WTC11 (cell line): ENCODE measurements around the gene PEX10.

Experiments
- CREB1 ChIP-seq: sonication (generic); formaldehyde crosslinking; IDR thresholded peaks from 2 replicates; pipeline ENCODE4 v1.8.0; 2023; ENCODE audit warnings: mild to moderate bottlenecking, missing genetic modification reagents
- CTCF ChIP-seq: fragments of 200-600 bp; IDR thresholded peaks from 2 replicates; pipeline ENCODE4 v1.8.0; 2022; ENCODE audit warnings: antibody characterized with exemption
- E2F1 ChIP-seq: sonication (generic); formaldehyde crosslinking; IDR thresholded peaks from 2 replicates; pipeline ENCODE4 v1.8.0; 2022; ENCODE audit warnings: mild to moderate bottlenecking, missing genetic modification reagents
- RELA ChIP-seq: sonication (generic); formaldehyde crosslinking; IDR thresholded peaks from 2 replicates; pipeline ENCODE4 v1.8.1; 2022; ENCODE audit warnings: missing genetic modification reagents, mild to moderate bottlenecking, borderline replicate concordance

DNA sequence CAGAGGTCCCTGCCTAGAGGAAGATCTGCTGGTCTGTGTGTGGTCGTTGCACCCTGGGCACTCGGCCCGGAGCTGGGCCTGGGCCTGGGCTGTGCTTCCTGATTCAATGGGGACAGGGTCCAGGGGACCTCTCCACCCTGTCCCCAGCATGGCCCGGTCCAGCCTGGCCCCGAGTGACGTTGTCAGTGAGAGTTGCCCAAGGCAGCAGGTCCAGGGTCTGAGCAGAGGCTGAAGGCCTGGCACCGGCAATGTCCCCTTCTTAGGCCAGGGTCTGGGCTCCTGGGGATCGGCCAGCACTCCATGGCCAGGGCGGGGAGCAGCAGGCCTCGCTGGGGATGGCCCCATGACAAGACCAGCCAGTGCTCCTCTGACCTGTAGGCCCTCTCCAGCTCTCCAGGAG, 15.6 kb upstream of the PEX10 start:
- TF ChIP-seq RELA (CRISPR knock-in tag) (no peak), CREB1 (CRISPR knock-in tag) (no peak), E2F1 (no peak), CTCF (no peak)
